ENCODE data around the gene OR10G8. TPM values are rescaled to one million over a fixed set of nuclear protein-coding genes. Genes with fewer than 3 reads are reported as not detected.
"Not testable (repeated sequence)": the region's sequence is repeated elsewhere in the genome, so short reads cannot be mapped to it uniquely, and the experiment has no call there.

OR10G8 gene
- not detected in 2 replicates for total RNA-seq (ENCODE audit: low replicate concordance)

GRCh38 chr11:124026498-124026897, at the start of gene OR10G8:
OR10G8 (plus strand) TSS chr11:124026798; CDS start chr11:124029623, 2,825 bp downstream.
- no peak for TF ChIP-seq CTCF (IDR thresholded peaks at IDR 0.05; ENCODE audit: insufficient read depth, low read length)
- DNase-seq (ENCODE audit: low read depth), result no peak
- H3K4me3 ChIP-seq (ENCODE audit: low read depth, low read length), result no peak within 1 kb of the TSS

GRCh38 chr11:123977731-123978347, 48.8 kb upstream of the OR10G8 start, which contains the start of gene OR10S1:
OR10S1 (minus strand) TSS chr11:123977781; CDS start chr11:123977664, 117 bp downstream.
- peak; percentile 12 for DNase-seq (ENCODE audit: low read depth)
- TF ChIP-seq CTCF (IDR thresholded peaks at IDR 0.05; ENCODE audit: insufficient read depth, low read length), result no peak
- no peak within 1 kb of the TSS for H3K4me3 ChIP-seq (ENCODE audit: low read depth, low read length)

- DNase-seq (ENCODE audit: low read depth), result no peak
- no peak overlapping the region for H3K4me3 ChIP-seq (ENCODE audit: low read depth, low read length)
- TF ChIP-seq CTCF (IDR thresholded peaks at IDR 0.05; ENCODE audit: insufficient read depth, low read length), result no peak
Observed at GRCh38 chr11:123979311-123979710, 47.3 kb upstream of the OR10G8 start.

- no peak for TF ChIP-seq CTCF (IDR thresholded peaks at IDR 0.05; ENCODE audit: insufficient read depth, low read length)
- no peak within 1 kb of the TSS for H3K4me3 ChIP-seq (ENCODE audit: low read depth, low read length)
- no peak for DNase-seq (ENCODE audit: low read depth)
Observed at GRCh38 chr11:123995119-123995518, 31.5 kb upstream of the OR10G8 start, which contains the start of gene OR10G6. OR10G6 (minus strand) TSS chr11:123995161; CDS start chr11:123995161, 0 bp downstream.

- DNase-seq (ENCODE audit: low read depth), result no peak
- TF ChIP-seq CTCF (IDR thresholded peaks at IDR 0.05; ENCODE audit: insufficient read depth, low read length), result no peak
- no peak within 1 kb of the TSS for H3K4me3 ChIP-seq (ENCODE audit: low read depth, low read length)
Observed at GRCh38 chr11:124012697-124013096, 13.9 kb upstream of the OR10G8 start, which contains the start of gene OR10G4. OR10G4 (plus strand) TSS chr11:124012997; CDS start chr11:124015575, 2,578 bp downstream.

- not testable (repeated sequence) for H3K4me3 ChIP-seq (ENCODE audit: low read depth, low read length); DNase-seq (ENCODE audit: low read depth)
Observed at GRCh38 chr11:124015837-124016236, 10.8 kb upstream of the OR10G8 start.

- no peak for DNase-seq (ENCODE audit: low read depth)
- H3K4me3 ChIP-seq (ENCODE audit: low read depth, low read length), result no peak overlapping the region
- TF ChIP-seq CTCF (IDR thresholded peaks at IDR 0.05; ENCODE audit: insufficient read depth, low read length), result no peak
Observed at GRCh38 chr11:124036666-124037065, 10.1 kb downstream of the OR10G8 start.

Data from fibroblast of the aortic adventitia (primary cell).